Activated naive CD4-positive, alpha-beta T cell treated with anti-CD3 and anti-CD28 coated beads for 36 hours (primary cell): ENCODE results near the gene GBP1. TPM values are rescaled to one million over a fixed set of nuclear protein-coding genes. Genes with fewer than 3 reads are reported as not detected.
A peak's percentile ranks its signal among the peaks of the same experiment; 100 is the strongest.

ENCODE experiments used
- CTCF ChIA-PET: fragments of 350-600 bp; sonication (Branson Sonifier 250); formaldehyde crosslinking; loops from one replicate; lab custom pipeline; 2021; ENCODE audit warnings: antibody characterized with exemption; lab: Charles Lee
- DNase-seq: peaks from one replicate; pipeline ENCODE4 v3.0.0-alpha.2; 2020
- H3K27ac Mint-ChIP-seq: one replicate; pipeline ENCODE4 v1.8.0; 2021; ENCODE audit warnings: mild to moderate bottlenecking, mixed read lengths
- H3K27me3 Mint-ChIP-seq: one replicate; pipeline ENCODE4 v1.8.0; 2021; ENCODE audit warnings: low read depth, mixed read lengths
- H3K36me3 Mint-ChIP-seq: one replicate; pipeline ENCODE4 v1.8.0; 2021; ENCODE audit warnings: low read depth, mixed read lengths
- H3K4me1 Mint-ChIP-seq: one replicate; pipeline ENCODE4 v1.8.0; 2021; ENCODE audit warnings: low read depth, mixed read lengths
- H3K4me3 Mint-ChIP-seq: one replicate; pipeline ENCODE4 v1.8.0; 2021; ENCODE audit warnings: mild to moderate bottlenecking, moderate library complexity, mixed read lengths
- H3K9me3 Mint-ChIP-seq: one replicate; pipeline ENCODE4 v1.8.0; 2021; ENCODE audit warnings: mixed read lengths
- intact Hi-C: fragments of 100-400 bp; cut with micrococcal nuclease; formaldehyde crosslinking; loops from one replicate; pipeline ENCODE4 v1.15.1; 2023
- total RNA-seq, 2 experiments: library from RNA; stranded (reverse); gene quantifications; one replicate each; pipeline ENCODE4 v1.2.3, GENCODE V29; 2021

The GBP1 gene, protein sequence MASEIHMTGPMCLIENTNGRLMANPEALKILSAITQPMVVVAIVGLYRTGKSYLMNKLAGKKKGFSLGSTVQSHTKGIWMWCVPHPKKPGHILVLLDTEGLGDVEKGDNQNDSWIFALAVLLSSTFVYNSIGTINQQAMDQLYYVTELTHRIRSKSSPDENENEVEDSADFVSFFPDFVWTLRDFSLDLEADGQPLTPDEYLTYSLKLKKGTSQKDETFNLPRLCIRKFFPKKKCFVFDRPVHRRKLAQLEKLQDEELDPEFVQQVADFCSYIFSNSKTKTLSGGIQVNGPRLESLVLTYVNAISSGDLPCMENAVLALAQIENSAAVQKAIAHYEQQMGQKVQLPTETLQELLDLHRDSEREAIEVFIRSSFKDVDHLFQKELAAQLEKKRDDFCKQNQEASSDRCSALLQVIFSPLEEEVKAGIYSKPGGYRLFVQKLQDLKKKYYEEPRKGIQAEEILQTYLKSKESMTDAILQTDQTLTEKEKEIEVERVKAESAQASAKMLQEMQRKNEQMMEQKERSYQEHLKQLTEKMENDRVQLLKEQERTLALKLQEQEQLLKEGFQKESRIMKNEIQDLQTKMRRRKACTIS
- 10 to 100 TPM; 48.2 to 52.8 TPM for total RNA-seq

DNA sequence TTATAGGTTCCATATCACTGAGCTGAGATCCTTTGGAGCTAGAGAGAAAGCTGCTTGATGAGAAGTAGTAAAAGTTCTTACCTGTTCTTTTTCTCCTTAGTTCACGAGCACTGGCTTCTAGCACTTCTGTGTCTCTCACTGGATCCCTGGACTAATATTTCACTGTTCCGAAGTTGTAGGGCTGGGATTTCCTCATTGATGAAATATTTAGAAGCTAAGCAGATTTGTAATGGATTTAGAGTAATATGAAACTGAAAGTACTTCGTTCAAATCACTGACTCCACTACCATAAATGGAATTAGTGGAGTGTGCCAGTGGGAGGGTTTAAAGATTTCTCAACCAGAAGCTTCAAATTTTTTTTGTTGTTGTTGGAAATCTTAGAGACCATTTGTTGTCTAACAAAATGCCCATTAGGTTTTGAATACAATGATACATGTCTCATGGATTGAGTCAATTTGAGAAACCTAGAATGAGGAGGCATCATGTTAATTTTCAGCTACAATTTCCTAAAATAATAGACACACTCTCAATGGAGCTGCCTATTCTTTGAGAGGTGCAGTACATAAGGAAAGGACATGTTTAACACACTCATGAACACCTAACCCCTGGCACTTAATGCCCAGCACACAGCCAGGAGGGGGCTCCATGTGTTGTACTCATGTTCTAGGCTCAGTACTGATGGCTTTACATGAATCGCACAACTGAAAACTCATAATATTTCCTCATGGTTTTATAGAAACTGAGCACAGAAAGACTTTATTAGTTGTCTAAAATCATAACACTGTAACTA lies at the start of gene GBP1:
Gene GBP1, minus strand, starts transcription at position 130 of the 790 bp plus-strand sequence. CDS start 1,974 bp downstream, outside the sequence.
- no peaks in the 10 kb centered on the region for H3K27me3 Mint-ChIP-seq
- intact Hi-C loops: loop anchor here (1.0 kb wide), 7 partner anchors 19 to 209 kb away; partner anchors contain the start of genes GBP2, GBP3, KYAT3 and RBMXL1
- CTCF ChIA-PET: interaction anchor here (0.7 to 1.9 kb wide), 7 partner anchors 9 to 216 kb away, joined by 3 to 7 read pairs (median 4); partner anchors contain the start of gene GBP4
- H3K27ac Mint-ChIP-seq: peak within 1 kb of the TSS; percentile 89
- peaks cover 53% of the 10 kb centered on the region for H3K4me1 Mint-ChIP-seq
- H3K36me3 Mint-ChIP-seq: peaks cover 19% of the 10 kb centered on the region
- no peaks in the 10 kb centered on the region for H3K9me3 Mint-ChIP-seq
- peak within 1 kb of the TSS; percentile 75 for H3K4me3 Mint-ChIP-seq
- DNase-seq: no peak

DNA sequence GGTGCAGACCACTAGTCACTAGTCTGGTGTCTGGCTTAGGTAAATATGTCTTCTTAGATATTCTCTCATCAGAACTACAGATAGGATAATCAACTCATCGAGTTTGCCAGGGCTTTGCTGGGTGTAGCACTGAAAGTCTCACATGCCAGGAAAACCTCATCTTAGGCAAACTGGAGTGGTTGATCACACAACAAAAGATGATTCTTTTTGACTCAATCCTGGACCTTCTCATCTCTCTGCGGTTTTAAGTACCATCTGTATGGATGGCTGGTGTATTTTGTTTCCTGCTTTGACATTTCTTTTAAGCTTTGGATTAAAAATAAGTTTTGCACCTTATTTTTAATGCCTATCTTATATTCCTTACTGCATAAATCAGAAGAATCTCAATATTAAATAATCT lies 49.7 kb upstream of the GBP1 start:
- DNase-seq: no peak
- intact Hi-C loops: no loop called here
- Mint-ChIP-seq H3K27ac (no peak overlapping the region), H3K4me1 (peaks cover 38% of the 10 kb centered on the region), H3K27me3 (no peaks in the 10 kb centered on the region), H3K9me3 (no peaks in the 10 kb centered on the region), H3K4me3 (no peak overlapping the region), H3K36me3 (peaks cover 64% of the 10 kb centered on the region)
- CTCF ChIA-PET: no interaction called here

DNA sequence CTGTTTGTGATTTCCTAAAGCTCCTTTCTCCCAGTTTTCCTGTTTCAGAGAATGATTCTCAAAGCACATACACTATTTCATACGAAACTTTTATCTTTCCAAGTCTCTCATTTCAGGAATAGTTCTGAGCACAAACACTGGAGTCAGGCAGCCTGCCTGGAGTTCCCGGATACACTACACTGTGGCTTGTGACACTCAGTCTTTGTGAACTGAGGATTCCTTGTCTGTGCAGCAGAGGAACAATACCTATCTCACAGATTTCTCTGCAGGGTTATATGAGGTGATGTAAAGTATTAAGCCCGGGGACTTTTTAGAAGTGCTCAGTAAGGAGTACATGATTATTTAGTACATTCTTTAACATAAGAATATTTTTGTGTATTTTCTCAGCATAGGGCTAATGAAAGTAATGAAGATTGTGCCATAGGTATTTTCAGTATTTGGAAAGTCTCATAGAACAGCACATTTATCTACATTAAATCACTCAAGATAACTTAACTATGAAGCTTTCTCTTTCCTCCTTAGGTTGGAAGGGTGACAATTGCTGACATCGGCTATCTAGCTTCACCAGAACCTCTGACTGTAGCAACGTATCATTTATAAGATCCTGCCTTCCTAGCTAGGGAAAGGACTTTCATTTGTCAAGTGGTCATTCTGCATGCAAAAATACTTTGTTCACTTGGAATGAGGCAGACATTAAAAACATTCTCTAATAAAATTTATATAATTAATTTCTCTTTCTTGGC lies 48.0 kb upstream of the GBP1 start:
- peaks cover 81% of the 10 kb centered on the region for H3K36me3 Mint-ChIP-seq
- H3K4me1 Mint-ChIP-seq: peaks cover 43% of the 10 kb centered on the region
- H3K9me3 Mint-ChIP-seq: no peaks in the 10 kb centered on the region
- CTCF ChIA-PET: interaction anchor here (0.7 to 1.6 kb wide), 2 partner anchors 27 to 43 kb away, joined by 3 read pairs; no protein-coding TSS in a partner anchor
- DNase-seq: no peak
- intact Hi-C loops: no loop called here
- H3K27ac Mint-ChIP-seq: no peak overlapping the region
- H3K4me3 Mint-ChIP-seq: no peak overlapping the region
- no peaks in the 10 kb centered on the region for H3K27me3 Mint-ChIP-seq

DNA sequence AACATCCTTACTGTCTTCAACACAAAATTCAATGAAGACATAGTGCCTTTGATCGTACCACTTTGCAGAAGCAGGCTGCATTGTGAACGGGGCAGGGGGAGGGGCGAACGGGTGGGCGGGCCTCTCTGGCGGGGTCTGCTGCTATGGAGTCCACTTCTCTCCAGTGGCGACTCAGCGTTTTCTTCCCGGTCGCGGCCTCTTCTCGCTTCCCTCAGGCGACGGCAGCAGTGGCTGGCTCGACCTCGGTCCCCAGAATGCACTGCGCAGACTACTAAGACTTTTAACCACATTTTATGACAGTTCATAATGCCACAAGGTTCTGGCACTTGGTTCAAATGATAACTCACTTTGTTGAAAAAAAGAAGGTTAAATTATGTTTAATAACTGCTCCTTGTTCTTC lies 39.7 kb upstream of the GBP1 start:
- H3K36me3 Mint-ChIP-seq: peaks cover 60% of the 10 kb centered on the region
- no peaks in the 10 kb centered on the region for H3K27me3 Mint-ChIP-seq
- no peak for DNase-seq
- H3K9me3 Mint-ChIP-seq: no peaks in the 10 kb centered on the region
- peak overlapping the region; percentile 88 for H3K27ac Mint-ChIP-seq
- peaks cover 44% of the 10 kb centered on the region for H3K4me1 Mint-ChIP-seq
- CTCF ChIA-PET: interaction anchor here (0.6 to 1.5 kb wide), 3 partner anchors 41 to 253 kb away, joined by 4 to 6 read pairs (median 6); no protein-coding TSS in a partner anchor
- intact Hi-C loops: loop anchor here (1.0 to 2.0 kb wide), 4 partner anchors 22 to 170 kb away; partner anchors contain the start of gene GBP2
- no peak overlapping the region for H3K4me3 Mint-ChIP-seq

DNA sequence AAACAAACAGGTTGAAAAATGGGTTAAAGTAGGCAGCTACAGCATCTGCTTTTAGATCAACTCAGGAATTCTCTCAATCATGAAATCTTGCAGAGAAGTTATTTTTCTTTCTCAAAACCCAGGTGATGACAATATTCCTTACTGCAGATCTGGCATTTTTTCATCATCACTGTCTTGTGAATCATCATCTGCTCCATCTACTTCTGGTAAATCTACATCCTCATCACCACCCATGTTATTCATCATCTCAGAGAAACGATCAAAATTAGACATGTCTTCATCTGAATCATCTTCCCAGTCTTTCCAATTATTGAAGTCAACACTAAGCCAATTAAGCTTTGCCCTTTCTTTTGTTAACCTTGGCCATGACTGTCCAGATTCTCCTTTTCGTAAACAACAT lies 39.1 kb upstream of the GBP1 start:
- CTCF ChIA-PET: interaction anchor here (0.6 to 1.5 kb wide), 4 partner anchors 17 to 254 kb away, joined by 3 to 6 read pairs (median 5); no protein-coding TSS in a partner anchor
- no peak for DNase-seq
- Mint-ChIP-seq H3K9me3 (no peaks in the 10 kb centered on the region), H3K4me1 (peaks cover 41% of the 10 kb centered on the region), H3K4me3 (no peak overlapping the region), H3K27ac (peak overlapping the region; percentile 88), H3K36me3 (peaks cover 55% of the 10 kb centered on the region), H3K27me3 (no peaks in the 10 kb centered on the region)
- intact Hi-C loops: loop anchor here (1.0 to 2.0 kb wide), 4 partner anchors 22 to 170 kb away; partner anchors contain the start of gene GBP2

DNA sequence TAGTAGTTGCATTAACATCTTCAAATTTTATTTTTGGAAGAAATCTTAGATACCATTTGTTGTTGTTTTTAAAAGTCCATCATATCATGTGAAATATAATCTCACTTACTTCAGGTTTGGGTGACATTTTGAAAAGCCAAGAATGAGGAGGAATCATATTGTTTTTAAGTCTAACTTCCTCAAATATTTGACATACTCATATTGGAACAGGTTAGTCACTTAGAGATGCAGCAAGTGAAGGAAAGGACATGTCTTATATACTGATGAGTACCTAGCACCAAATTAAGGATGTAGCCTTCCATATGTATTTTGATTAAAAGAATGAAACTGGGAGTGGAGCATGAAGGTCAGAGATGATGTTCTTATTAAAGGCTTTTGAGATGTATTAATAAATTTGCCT lies 37.0 kb upstream of the GBP1 start:
- no peak overlapping the region for H3K4me3 Mint-ChIP-seq
- H3K9me3 Mint-ChIP-seq: peaks cover 3% of the 10 kb centered on the region
- no peak for DNase-seq
- intact Hi-C loops: no loop called here
- H3K4me1 Mint-ChIP-seq: peaks cover 39% of the 10 kb centered on the region
- H3K27ac Mint-ChIP-seq: no peak overlapping the region
- H3K36me3 Mint-ChIP-seq: peaks cover 36% of the 10 kb centered on the region
- CTCF ChIA-PET: no interaction called here
- H3K27me3 Mint-ChIP-seq: no peaks in the 10 kb centered on the region

DNA sequence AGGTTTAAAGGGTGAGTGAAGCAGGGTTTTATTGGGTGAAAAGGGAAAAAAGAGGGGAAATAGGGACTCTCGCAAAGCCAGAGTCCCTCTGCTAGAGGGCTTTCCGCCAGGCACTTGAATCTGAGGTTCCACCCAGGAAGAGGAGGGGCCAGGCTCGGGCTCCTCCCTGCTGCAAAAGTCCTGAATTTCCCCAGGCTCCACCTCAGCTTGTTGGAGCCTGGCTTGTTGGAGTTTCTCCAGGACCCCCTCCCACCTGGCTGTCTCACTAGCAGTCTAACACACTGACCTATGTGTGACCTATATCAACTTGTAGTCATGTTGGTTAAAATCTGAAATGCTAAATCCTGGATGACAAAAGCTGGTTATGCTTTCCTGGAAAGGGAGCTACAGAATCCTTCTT lies 35.4 kb upstream of the GBP1 start:
- Mint-ChIP-seq H3K4me1 (peaks cover 25% of the 10 kb centered on the region), H3K36me3 (peaks cover 21% of the 10 kb centered on the region), H3K9me3 (peaks cover 8% of the 10 kb centered on the region), H3K4me3 (no peak overlapping the region), H3K27ac (no peak overlapping the region), H3K27me3 (no peaks in the 10 kb centered on the region)
- intact Hi-C loops: no loop called here
- CTCF ChIA-PET: interaction anchor here (0.6 to 1.2 kb wide), 4 partner anchors 9 to 101 kb away, joined by 3 read pairs; no protein-coding TSS in a partner anchor
- no peak for DNase-seq

DNA sequence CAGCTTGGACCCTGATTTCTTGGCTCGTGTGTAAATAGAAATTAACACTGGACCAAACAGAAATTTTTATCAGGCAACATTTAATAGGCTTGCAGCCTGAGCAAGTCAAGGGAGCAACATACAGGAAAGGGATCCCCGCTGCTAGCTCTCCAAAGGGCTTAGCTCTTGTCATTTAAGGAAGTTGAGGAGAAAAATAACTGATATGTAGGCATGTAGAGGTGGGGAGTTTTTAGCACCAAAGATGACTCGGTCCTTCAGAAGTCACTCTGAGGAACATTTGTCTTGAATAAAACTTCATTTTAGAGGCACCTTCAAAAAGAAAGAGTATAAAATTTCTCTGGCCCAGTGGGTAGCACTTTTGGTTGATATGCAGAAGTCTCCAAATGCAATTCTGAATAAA lies 33.8 kb upstream of the GBP1 start:
- H3K27me3 Mint-ChIP-seq: no peaks in the 10 kb centered on the region
- H3K9me3 Mint-ChIP-seq: peaks cover 8% of the 10 kb centered on the region
- no peak overlapping the region for H3K4me3 Mint-ChIP-seq
- intact Hi-C loops: no loop called here
- H3K36me3 Mint-ChIP-seq: peaks cover 5% of the 10 kb centered on the region
- H3K27ac Mint-ChIP-seq: no peak overlapping the region
- CTCF ChIA-PET: no interaction called here
- no peak for DNase-seq
- peaks cover 9% of the 10 kb centered on the region for H3K4me1 Mint-ChIP-seq

DNA sequence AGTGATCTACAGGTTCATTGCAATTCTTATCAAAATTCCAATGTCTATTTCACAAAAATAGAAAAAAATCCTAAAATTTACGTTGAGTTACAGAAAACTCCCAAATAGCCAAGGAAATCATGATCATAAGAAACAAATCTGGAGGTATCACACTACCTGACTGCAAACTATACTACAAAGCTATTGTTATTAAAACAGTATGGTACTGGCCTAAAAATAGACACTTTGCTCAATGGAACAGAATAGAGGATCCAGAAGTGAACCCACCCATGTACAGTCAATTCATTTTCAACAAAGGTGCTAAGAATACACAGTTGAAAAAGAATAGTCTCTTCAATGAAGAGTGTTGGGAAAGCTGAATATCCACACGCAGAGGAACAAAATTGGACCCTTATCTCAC lies 30.7 kb upstream of the GBP1 start:
- no peak for DNase-seq
- Mint-ChIP-seq H3K27me3 (no peaks in the 10 kb centered on the region), H3K4me1 (no peaks in the 10 kb centered on the region), H3K9me3 (peaks cover 8% of the 10 kb centered on the region), H3K4me3 (no peak overlapping the region), H3K36me3 (peaks cover 1% of the 10 kb centered on the region), H3K27ac (no peak overlapping the region)
- CTCF ChIA-PET: no interaction called here
- intact Hi-C loops: no loop called here

DNA sequence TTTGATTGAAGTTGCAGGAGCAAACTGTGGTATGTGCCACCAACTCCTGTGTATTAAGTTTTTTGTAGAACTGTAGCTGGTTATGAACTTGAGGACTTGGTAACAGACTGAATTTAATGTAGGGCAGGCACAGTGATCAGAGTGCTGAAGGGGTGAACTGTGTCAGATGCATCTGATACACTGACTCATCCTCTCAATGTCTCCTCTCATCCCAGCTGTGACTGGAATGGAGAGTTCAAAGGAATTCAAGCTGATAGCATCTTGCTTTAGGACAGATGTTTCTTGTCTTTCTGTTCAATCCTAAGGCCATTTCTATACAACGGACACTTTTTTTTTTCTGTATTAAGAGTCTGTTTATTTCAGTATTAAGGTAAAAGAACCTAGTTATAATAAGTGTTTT lies 25.0 kb upstream of the GBP1 start:
- DNase-seq: no peak
- Mint-ChIP-seq H3K9me3 (no peaks in the 10 kb centered on the region), H3K4me1 (no peaks in the 10 kb centered on the region), H3K36me3 (no peaks in the 10 kb centered on the region), H3K27me3 (no peaks in the 10 kb centered on the region), H3K4me3 (no peak overlapping the region), H3K27ac (no peak overlapping the region)
- CTCF ChIA-PET: interaction anchor here (0.9 kb wide), 1 partner anchor 268 kb away, joined by 5 read pairs; no protein-coding TSS in a partner anchor
- intact Hi-C loops: loop anchor here (1.0 to 5.0 kb wide), 2 partner anchors 108 to 188 kb away; no protein-coding TSS in a partner anchor

DNA sequence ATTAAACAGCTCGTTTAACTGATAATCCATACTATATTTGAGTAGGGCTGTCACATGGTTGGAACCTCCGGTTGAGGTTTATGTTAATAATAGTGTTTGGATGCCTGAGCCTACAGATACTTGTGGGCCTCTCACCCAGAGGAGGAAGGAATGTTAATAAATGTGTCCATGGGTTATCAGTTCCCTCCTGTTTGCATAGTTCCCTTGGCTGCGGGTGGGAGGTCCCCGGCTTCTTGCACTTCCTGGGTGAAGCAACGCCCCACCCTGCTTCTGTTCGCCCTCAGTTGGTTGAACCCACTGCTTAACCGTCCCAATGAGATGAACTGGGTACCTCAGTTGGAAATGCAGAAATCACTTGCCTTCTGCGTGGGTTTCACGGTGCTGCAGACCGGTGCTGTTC lies 23.6 kb upstream of the GBP1 start:
- Mint-ChIP-seq H3K4me1 (no peaks in the 10 kb centered on the region), H3K27ac (no peak overlapping the region), H3K36me3 (no peaks in the 10 kb centered on the region), H3K9me3 (no peaks in the 10 kb centered on the region), H3K4me3 (no peak overlapping the region), H3K27me3 (no peaks in the 10 kb centered on the region)
- intact Hi-C loops: loop anchor here (5.0 kb wide), 1 partner anchor 106 kb away; no protein-coding TSS in a partner anchor
- no peak for DNase-seq
- CTCF ChIA-PET: interaction anchor here (1.3 kb wide), 1 partner anchor 189 kb away, joined by 3 read pairs; no protein-coding TSS in a partner anchor
